ENCODE measurements around the gene GPR108.
A peak's percentile ranks its signal among the peaks of the same experiment; 100 is the strongest.

- TF ChIP-seq REST (IDR thresholded peaks at IDR 0.05; ENCODE audit: borderline replicate concordance) = peak; percentile 10
- TF ChIP-seq POLR2AphosphoS5 (IDR thresholded peaks at IDR 0.05) = peak; percentile 56
- peak; percentile 67 for TF ChIP-seq CTCF (IDR thresholded peaks at IDR 0.05; ENCODE audit: poor library complexity, severe bottlenecking)
- peak; percentile 58 for TF ChIP-seq RAD21 (conservative IDR thresholded peaks at IDR 0.05)
- peak; percentile 85 for TF ChIP-seq EP300 (conservative IDR thresholded peaks at IDR 0.05; ENCODE audit: poor library complexity, severe bottlenecking)
These were observed at the start of gene GPR108 for GRCh38 chr19:6737284-6737872.
